H1 (cell line): ENCODE results near the gene C17orf114.

ENCODE experiments used
- CTCF ChIA-PET: fragments of 300-600 bp; sonication (Branson Sonifier 250); formaldehyde crosslinking; loops from one replicate; lab custom pipeline; 2021; ENCODE audit not compliant: partially characterized antibody; lab: Charles Lee
- POLR2A ChIA-PET: fragments of 300-600 bp; sonication (Branson Sonifier 250); formaldehyde crosslinking; loops from one replicate; lab custom pipeline; 2021; ENCODE audit warnings: inconsistent platforms; ENCODE audit not compliant: partially characterized antibody; lab: Charles Lee
- DNase-seq, 2 experiments: peaks; one replicate each; pipeline versions ENCODE4 v3.0.0 to v3.0.0-alpha.2; 2010 to 2022; ENCODE audit warnings: low spot score in 2 of 2, low read depth in 1 of 2, mixed read lengths in 1 of 2
- FAIRE-seq: peaks from 2 replicates; lab custom pipeline; 2011; peaks lifted over from hg19 to GRCh38; lab: Jason Lieb, UNC
- H2AFZ ChIP-seq: 2 replicates; pipeline ENCODE4 v1.8.1; 2012; ENCODE audit warnings: low read length, inconsistent platforms
- H2AK5ac ChIP-seq: 2 replicates; pipeline ENCODE4 v1.6.1; 2013; ENCODE audit warnings: low read depth, low read length
- H2BK120ac ChIP-seq: replicated peaks from 2 replicates; pipeline ENCODE3; 2013; ENCODE audit warnings: low read depth, low read length, inconsistent platforms
- H2BK12ac ChIP-seq: 2 replicates; pipeline ENCODE4 v1.6.1; 2013; ENCODE audit warnings: low read depth, low read length
- H2BK15ac ChIP-seq: 2 replicates; pipeline ENCODE4 v1.6.1; 2013; ENCODE audit warnings: low read length
- H2BK20ac ChIP-seq: 2 replicates; pipeline ENCODE4 v1.6.1; 2013; ENCODE audit warnings: low read length
- H2BK5ac ChIP-seq: 2 replicates; pipeline ENCODE4 v1.6.1; 2013; ENCODE audit warnings: low read depth, low read length
- H3K14ac ChIP-seq: 2 replicates; pipeline ENCODE4 v1.6.1; 2013; ENCODE audit warnings: inconsistent platforms; ENCODE audit not compliant: insufficient read length
- H3K18ac ChIP-seq: 2 replicates; pipeline ENCODE4 v1.6.1; 2013; ENCODE audit warnings: low read length; ENCODE audit errors: extremely low read depth
- H3K23ac ChIP-seq: 2 replicates; pipeline ENCODE4 v1.6.1; 2013; ENCODE audit warnings: inconsistent platforms; ENCODE audit not compliant: insufficient read length
- H3K23me2 ChIP-seq: 2 replicates; pipeline ENCODE4 v1.6.1; 2013; ENCODE audit warnings: low read depth, low read length
- H3K27ac ChIP-seq: 2 replicates; pipeline ENCODE4 v1.6.1; 2011; ENCODE audit warnings: low read depth, low read length, inconsistent platforms
- H3K27me3 ChIP-seq, 4 experiments: replicated peaks in 1 of 4; 1 replicate in 1 of 4; 2 replicates in 3 of 4; pipeline versions ENCODE4 v1.6.1 to v1.8.1; 2011 to 2013; ENCODE audit warnings: low read length in 3 of 4, mild to moderate bottlenecking in 3 of 4, inconsistent platforms in 2 of 4, mixed read lengths in 2 of 4, moderate library complexity in 1 of 4; ENCODE audit not compliant: control insufficient read depth in 3 of 4, insufficient read depth in 3 of 4; ENCODE audit errors: extremely low read depth in 1 of 4
- H3K36me3 ChIP-seq, 4 experiments: 2 replicates each; pipeline versions ENCODE4 v1.6.1 to v1.8.1; 2011 to 2013; ENCODE audit warnings: mild to moderate bottlenecking in 4 of 4, low read length in 3 of 4, moderate library complexity in 2 of 4, control low read depth in 1 of 4, inconsistent platforms in 1 of 4; ENCODE audit not compliant: insufficient read depth in 4 of 4, control insufficient read depth in 2 of 4
- H3K4ac ChIP-seq: replicated peaks from 2 replicates; pipeline ENCODE3; 2013; ENCODE audit warnings: low read length, low read depth, mixed read lengths, inconsistent platforms; ENCODE audit not compliant: insufficient read length
- H3K4me1 ChIP-seq, 4 experiments: replicated peaks in 1 of 4; 1 replicate in 1 of 4; 2 replicates in 3 of 4; pipeline versions ENCODE4 v1.6.1 to v1.8.1; 2011 to 2013; ENCODE audit warnings: low read length in 3 of 4, inconsistent platforms in 2 of 4, mixed read lengths in 1 of 4; ENCODE audit not compliant: insufficient read depth in 4 of 4, control insufficient read depth in 3 of 4
- H3K4me2 ChIP-seq, 2 experiments: 2 replicates each; pipeline versions ENCODE4 v1.6.1 to v1.8.1; 2011 to 2013; ENCODE audit warnings: low read depth in 2 of 2, low read length in 2 of 2, control low read depth in 1 of 2, inconsistent platforms in 1 of 2, mild to moderate bottlenecking in 1 of 2; ENCODE audit not compliant: insufficient read depth in 1 of 2
- H3K4me3 ChIP-seq, 4 experiments: fragments of 200-600, 300-600 bp in 1 of 4; sonication (generic), shearing (Covaris generic), sonication (Bioruptor Twin) in 1 of 4; 2 replicates each; pipeline versions ENCODE4 v1.5.1 to v1.8.1; 2011 to 2016; ENCODE audit warnings: low read length in 4 of 4, low read depth in 3 of 4, control low read depth in 2 of 4, inconsistent platforms in 2 of 4, mild to moderate bottlenecking in 2 of 4, mixed read lengths in 1 of 4, moderate library complexity in 1 of 4; ENCODE audit not compliant: insufficient read depth in 2 of 4; ENCODE audit errors: extremely low read depth in 1 of 4
- H3K56ac ChIP-seq: replicated peaks from 2 replicates; pipeline ENCODE3; 2013; ENCODE audit warnings: low read depth, mild to moderate bottlenecking, mixed read lengths, low read length, inconsistent platforms; ENCODE audit not compliant: insufficient read length
- H3K79me1 ChIP-seq: 2 replicates; pipeline ENCODE4 v1.6.1; 2013; ENCODE audit warnings: low read depth, low read length, control low read depth
- H3K79me2 ChIP-seq, 2 experiments: 2 replicates each; pipeline versions ENCODE4 v1.6.1 to v1.8.1; 2012 to 2013; ENCODE audit warnings: low read length in 2 of 2, mild to moderate bottlenecking in 2 of 2, inconsistent platforms in 1 of 2; ENCODE audit not compliant: insufficient read depth in 2 of 2, control insufficient read depth in 1 of 2
- H3K9ac ChIP-seq, 4 experiments: replicated peaks in 1 of 4; 1 replicate in 1 of 4; 2 replicates in 3 of 4; pipeline versions ENCODE4 v1.6.1 to v1.8.1; 2011 to 2013; ENCODE audit warnings: low read depth in 3 of 4, low read length in 3 of 4, control low read depth in 2 of 4, mild to moderate bottlenecking in 2 of 4, moderate library complexity in 2 of 4, inconsistent platforms in 1 of 4; ENCODE audit errors: extremely low read depth in 1 of 4
- H3K9me3 ChIP-seq, 2 experiments: 2 replicates each; pipeline versions ENCODE4 v1.6.1 to v1.8.1; 2012 to 2013; ENCODE audit warnings: mild to moderate bottlenecking in 2 of 2, moderate library complexity in 2 of 2, control low read depth in 1 of 2, inconsistent platforms in 1 of 2, low read depth in 1 of 2, low read length in 1 of 2, mixed read lengths in 1 of 2; ENCODE audit not compliant: insufficient read depth in 2 of 2
- H4K20me1 ChIP-seq, 2 experiments: replicated peaks in 1 of 2; 2 replicates each; pipeline versions ENCODE3 to v1.8.1; 2011 to 2013; ENCODE audit warnings: inconsistent platforms in 2 of 2, low read length in 2 of 2, mild to moderate bottlenecking in 1 of 2; ENCODE audit not compliant: insufficient read depth in 2 of 2, control insufficient read depth in 1 of 2
- H4K5ac ChIP-seq: 2 replicates; pipeline ENCODE4 v1.6.1; 2013; ENCODE audit warnings: low read length, low read depth, mixed read lengths, inconsistent platforms; ENCODE audit not compliant: insufficient read length
- H4K8ac ChIP-seq: 2 replicates; pipeline ENCODE4 v1.8.0; 2013; ENCODE audit warnings: mild to moderate bottlenecking, moderate library complexity, low read length, inconsistent platforms; ENCODE audit not compliant: insufficient read depth; ENCODE audit errors: extremely low read depth
- H4K91ac ChIP-seq: replicated peaks from 2 replicates; pipeline ENCODE3; 2013; ENCODE audit warnings: low read length, mixed read lengths, inconsistent platforms; ENCODE audit not compliant: insufficient read length
- ATF3 ChIP-seq: IDR thresholded peaks from 2 replicates; pipeline ENCODE4 v1.6.1; 2011; ENCODE audit warnings: low read depth, mild to moderate bottlenecking, low read length; ENCODE audit not compliant: insufficient read depth
- CBX5 ChIP-seq: fragments of 300-800, 300-1000 bp; sonication (generic); IDR thresholded peaks from 2 replicates; pipeline ENCODE4 v1.7.1; 2016; ENCODE audit warnings: antibody characterized with exemption, low read length, low read depth
- CHD1 ChIP-seq: IDR thresholded peaks from 2 replicates; pipeline ENCODE4 v1.6.1; 2012; ENCODE audit warnings: low read depth, low read length, improper control_type of control experiment
- CHD2 ChIP-seq: IDR thresholded peaks from 2 replicates; pipeline ENCODE4 v1.6.1; 2012; ENCODE audit warnings: low read length, improper control_type of control experiment
- CTCF ChIP-seq, 3 experiments: IDR thresholded peaks; 1 replicate in 2 of 3; 2 replicates in 1 of 3; pipeline versions ENCODE4 v1.5.1 to v1.6.1; 2011; ENCODE audit warnings: low read length in 3 of 3, mild to moderate bottlenecking in 3 of 3, inconsistent platforms in 2 of 3, low read depth in 1 of 3, moderate library complexity in 1 of 3; ENCODE audit not compliant: insufficient read depth in 1 of 3; ENCODE audit errors: control extremely low read depth in 1 of 3
- TCF12 ChIP-seq: IDR thresholded peaks from 2 replicates; pipeline ENCODE4 v1.6.1; 2011; ENCODE audit warnings: low read depth, mild to moderate bottlenecking, low read length
- WGBS, 2 experiments: shearing (Covaris generic) in 1 of 2; methylation state at CpG; one replicate each; pipeline versions ENCODE4 v1.1.6 to v1.1.7; 2013 to 2015; ENCODE audit warnings: low lambda C conversion rate in 2 of 2, mixed read lengths in 2 of 2, inconsistent platforms in 1 of 2, low coverage in 1 of 2, missing lambda C conversion rate in 1 of 2; ENCODE audit not compliant: insufficient replicate concordance in 2 of 2, insufficient coverage in 1 of 2, insufficient read length in 1 of 2; ENCODE audit errors: extremely low coverage in 1 of 2, missing lambda C conversion rate in 1 of 2; 5-methylcytosine and 5-hydroxymethylcytosine counted together
- TF ChIP-seq, protein P1 (sequence below): IDR thresholded peaks from 2 replicates; pipeline ENCODE4 v1.6.1; 2012; ENCODE audit warnings: inconsistent platforms

Gene C17orf114

DNA sequence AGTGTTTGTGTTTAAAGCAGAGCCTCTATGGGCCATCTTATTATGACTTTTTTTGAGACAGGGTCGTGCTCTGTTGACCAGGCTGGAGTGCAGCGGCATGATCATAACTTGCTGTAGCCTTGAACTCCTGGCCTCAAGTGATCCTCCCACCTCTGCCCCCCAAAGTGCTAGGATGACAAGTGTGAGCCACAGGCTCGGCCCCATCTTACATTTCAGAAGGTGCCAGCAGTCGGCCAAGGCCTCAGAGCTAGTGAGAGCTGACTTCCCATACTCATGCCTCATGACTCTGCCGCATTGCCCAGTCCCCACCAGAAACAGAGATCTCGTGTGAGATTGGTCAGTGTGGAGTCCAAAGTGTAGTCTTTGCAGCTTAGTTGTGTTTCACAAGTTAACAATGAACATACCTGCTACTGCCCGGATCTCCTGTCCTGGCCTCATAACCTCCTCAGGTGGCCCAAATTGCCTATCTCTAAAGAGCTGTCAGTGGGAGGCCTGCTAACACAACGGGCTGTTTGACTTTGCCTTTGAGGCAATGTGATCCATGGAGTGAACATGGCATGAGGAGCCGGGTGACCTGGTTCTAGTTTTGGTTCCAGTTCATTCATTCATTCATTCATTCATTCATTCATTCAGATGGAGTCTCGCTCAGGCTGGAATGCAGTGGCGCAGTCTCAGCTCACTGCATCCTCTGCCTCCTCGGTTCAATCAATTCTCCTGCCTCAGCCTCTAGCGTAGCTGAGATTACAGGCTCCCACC lies 44.7 kb upstream of the C17orf114 start:
- Histone ChIP-seq H3K9ac (no peak overlapping the region), H4K91ac (no peak overlapping the region), H3K36me3 (no peaks in the 10 kb centered on the region; a peak in 1 of 8 replicates), H3K18ac (no peak overlapping the region), H2BK20ac (peak overlapping the region; percentile 16; the same call in 1 of the 2 replicates), H3K56ac (no peak overlapping the region), H4K20me1 (peaks cover 0 to 3% of the 10 kb centered on the region in 2 experiments), H2BK5ac (no peak overlapping the region), H2BK15ac (0 out of 2 replicates have a peak overlapping the region, but pooled peaks have one; percentile 12), H3K4me3 (no peak overlapping the region; a peak in 1 of 8 replicates), H4K8ac (no peak overlapping the region), H2AFZ (no peak overlapping the region), H2AK5ac (no peak overlapping the region), H3K79me1 (peaks cover 17% of the 10 kb centered on the region), H3K23me2 (no peaks in the 10 kb centered on the region), H3K79me2 (peaks cover 4 to 58% of the 10 kb centered on the region in 2 experiments), H3K27ac (no peak overlapping the region), H3K14ac (no peak overlapping the region), H3K4me1 (peaks cover 7 to 28% (median 19%) of the 10 kb centered on the region in 4 experiments), H3K27me3 (no peaks in the 10 kb centered on the region), H4K5ac (no peak overlapping the region), H2BK12ac (no peak overlapping the region), H3K9me3 (no peaks in the 10 kb centered on the region), H3K4ac (no peak overlapping the region), H3K4me2 (no peak overlapping the region), H3K23ac (no peak overlapping the region), H2BK120ac (no peak overlapping the region)
- POLR2A ChIA-PET: interaction anchor here (0.6 to 1.8 kb wide), 4 partner anchors 9 to 94 kb away, joined by 3 to 6 read pairs (median 4); no protein-coding TSS in a partner anchor
- FAIRE-seq (no peak), DNase-seq (no peak)
- CTCF ChIA-PET: interaction anchor here (1.1 to 1.3 kb wide), 3 partner anchors 9 to 50 kb away, joined by 3 to 4 read pairs (median 3); no protein-coding TSS in a partner anchor
- WGBS, 2 experiments: 87% methylated on average over 13 of the region's 13 CpGs; no CpG with 5 or more reads in 1 of the 2 experiments
- TF ChIP-seq CBX5 (no peak), CHD1 (no peak), TCF12 (no peak), ATF3 (no peak), CHD2 (no peak), CTCF (IDR thresholded peaks at IDR 0.05; ENCODE audit: control extremely low read depth in 1 of 3, insufficient read depth in 1 of 3, low read depth in 1 of 3, low read length in 3 of 3) (no peak)
- TF ChIP-seq, protein P1, sequence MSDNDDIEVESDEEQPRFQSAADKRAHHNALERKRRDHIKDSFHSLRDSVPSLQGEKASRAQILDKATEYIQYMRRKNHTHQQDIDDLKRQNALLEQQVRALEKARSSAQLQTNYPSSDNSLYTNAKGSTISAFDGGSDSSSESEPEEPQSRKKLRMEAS: no peak
